IPS-11a (cell line): Measurements from ENCODE around the gene ANKLE2.

Experiments used
- H3K4me3 ChIP-seq: one replicate; pipeline ENCODE4 v1.5.1; 2013; ENCODE audit warnings: low read depth, low read length, control low read depth

The ANKLE2 gene

GRCh38 chr12:132747395-132747794 lies 14.2 kb downstream of the ANKLE2 start:
- H3K4me3 ChIP-seq = no peak overlapping the region

- H3K4me3 ChIP-seq = no peak overlapping the region
Measured at GRCh38 chr12:132746613-132747012, 15.0 kb downstream of the ANKLE2 start.

GRCh38 chr12:132743831-132744230 lies 17.8 kb downstream of the ANKLE2 start:
- H3K4me3 ChIP-seq = no peak overlapping the region

GRCh38 chr12:132741620-132742019 lies 20.0 kb downstream of the ANKLE2 start:
- H3K4me3 ChIP-seq = no peak overlapping the region

DNA sequence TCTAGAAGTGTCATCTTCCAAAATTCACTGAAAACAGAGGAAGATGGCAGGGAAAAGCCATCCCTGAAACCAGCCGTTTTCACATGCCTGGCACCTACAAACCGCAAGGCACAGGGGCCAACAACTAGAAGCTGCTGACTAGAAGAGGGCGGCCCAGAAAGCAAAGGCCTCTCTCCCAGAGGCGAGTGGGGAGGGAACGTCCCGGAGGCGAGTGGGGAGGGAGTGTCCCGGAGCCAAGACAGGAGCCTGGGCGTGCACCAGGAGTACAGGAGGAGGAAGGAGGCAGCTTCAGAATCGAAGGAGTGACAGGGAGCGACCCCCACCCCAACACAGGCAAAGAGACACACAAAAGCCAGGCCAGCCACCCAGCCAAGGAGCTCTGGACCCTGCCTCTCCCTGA lies 21.0 kb downstream of the ANKLE2 start:
- H3K4me3 ChIP-seq = no peak overlapping the region

- H3K4me3 ChIP-seq = no peak overlapping the region
Measured at GRCh38 chr12:132740313-132740646, 21.4 kb downstream of the ANKLE2 start.

GRCh38 chr12:132739600-132740312 lies 21.9 kb downstream of the ANKLE2 start:
- H3K4me3 ChIP-seq = no peak overlapping the region

GRCh38 chr12:132736913-132737312 lies 24.7 kb downstream of the ANKLE2 start:
- no peak overlapping the region for H3K4me3 ChIP-seq

DNA sequence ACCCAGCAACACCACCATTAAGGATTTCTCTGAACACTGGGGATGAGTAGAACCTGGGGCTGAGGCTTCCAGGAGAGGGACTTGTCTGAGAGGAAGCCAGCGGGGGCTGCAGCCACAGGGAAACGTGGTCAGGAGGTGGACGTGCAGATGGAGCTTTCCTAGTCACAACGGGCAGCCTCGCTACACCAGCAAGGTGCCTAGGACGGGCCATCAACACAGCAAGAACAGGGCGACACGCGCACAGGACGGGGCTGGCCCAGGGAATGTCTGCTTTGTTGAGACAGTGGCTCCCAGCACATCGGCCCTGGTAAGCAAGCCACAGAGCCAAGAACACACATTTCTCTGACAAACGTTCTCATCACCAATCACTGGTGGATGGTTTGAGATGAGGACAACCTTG lies 25.3 kb downstream of the ANKLE2 start:
- H3K4me3 ChIP-seq = no peak overlapping the region

GRCh38 chr12:132735496-132735895 lies 26.1 kb downstream of the ANKLE2 start:
- no peak overlapping the region for H3K4me3 ChIP-seq

DNA sequence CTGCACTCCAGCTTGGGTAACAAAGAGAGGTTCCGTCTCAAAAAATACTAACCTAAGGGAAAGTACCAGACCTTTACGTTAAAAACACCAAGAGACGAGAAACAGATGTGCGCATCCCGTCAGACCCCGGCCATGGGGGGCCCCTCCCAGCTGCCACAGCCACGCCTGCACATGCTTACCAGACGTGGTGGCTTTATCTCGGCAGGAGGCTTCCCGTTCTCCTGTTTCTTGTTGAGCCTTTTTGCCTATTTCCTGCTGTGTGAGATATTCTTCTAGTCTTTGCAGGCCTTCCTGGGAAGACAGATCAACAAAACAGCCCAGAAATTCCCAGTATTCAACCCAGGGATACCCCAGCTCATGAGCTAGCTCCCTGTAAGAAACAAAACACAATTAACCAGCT lies 27.4 kb downstream of the ANKLE2 start:
- no peak overlapping the region for H3K4me3 ChIP-seq

DNA sequence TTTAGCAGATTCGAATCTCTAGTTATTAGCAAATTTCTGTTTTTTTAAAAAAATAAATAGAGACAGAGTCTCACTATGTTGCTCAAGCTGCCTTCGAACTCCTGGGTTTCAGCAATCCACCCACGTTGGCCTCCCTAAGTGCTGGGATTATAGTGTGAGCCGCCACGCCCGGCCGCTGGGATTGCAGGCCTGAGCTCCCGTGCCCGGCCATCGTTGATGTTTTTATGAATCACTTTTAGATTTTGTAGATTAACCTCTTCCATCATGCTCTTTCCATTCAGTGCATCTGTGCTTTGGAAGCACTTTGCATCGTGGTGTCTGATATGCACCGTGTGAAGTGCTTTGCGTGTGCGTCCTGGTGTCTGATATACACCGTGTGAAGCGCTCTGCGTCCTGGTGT lies 30.1 kb downstream of the ANKLE2 start:
- H3K4me3 ChIP-seq = no peak overlapping the region

GRCh38 chr12:132730353-132730752 lies 31.3 kb downstream of the ANKLE2 start:
- H3K4me3 ChIP-seq = no peak overlapping the region

- H3K4me3 ChIP-seq = no peak overlapping the region
Measured at GRCh38 chr12:132729541-132730320, 31.9 kb downstream of the ANKLE2 start.

DNA sequence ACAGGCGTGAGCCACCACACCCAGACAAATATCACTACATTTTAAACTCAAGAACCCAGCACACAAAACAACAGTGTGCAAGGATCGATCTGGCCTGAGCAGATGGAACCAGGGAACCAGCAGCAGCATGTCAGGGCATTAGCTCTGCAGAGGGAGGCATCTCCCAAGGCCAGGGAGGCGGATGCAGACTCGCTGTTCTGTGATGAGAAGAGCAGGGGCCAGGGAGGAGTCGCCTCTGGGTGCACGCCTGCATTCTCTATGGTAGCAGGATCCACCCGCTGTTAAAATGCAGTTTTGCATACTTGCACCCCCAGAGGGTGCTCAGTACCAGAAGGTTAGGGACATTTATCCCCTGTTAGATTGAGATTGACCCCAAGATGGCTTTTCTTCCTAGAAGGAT lies 33.1 kb downstream of the ANKLE2 start:
- no peak overlapping the region for H3K4me3 ChIP-seq

DNA sequence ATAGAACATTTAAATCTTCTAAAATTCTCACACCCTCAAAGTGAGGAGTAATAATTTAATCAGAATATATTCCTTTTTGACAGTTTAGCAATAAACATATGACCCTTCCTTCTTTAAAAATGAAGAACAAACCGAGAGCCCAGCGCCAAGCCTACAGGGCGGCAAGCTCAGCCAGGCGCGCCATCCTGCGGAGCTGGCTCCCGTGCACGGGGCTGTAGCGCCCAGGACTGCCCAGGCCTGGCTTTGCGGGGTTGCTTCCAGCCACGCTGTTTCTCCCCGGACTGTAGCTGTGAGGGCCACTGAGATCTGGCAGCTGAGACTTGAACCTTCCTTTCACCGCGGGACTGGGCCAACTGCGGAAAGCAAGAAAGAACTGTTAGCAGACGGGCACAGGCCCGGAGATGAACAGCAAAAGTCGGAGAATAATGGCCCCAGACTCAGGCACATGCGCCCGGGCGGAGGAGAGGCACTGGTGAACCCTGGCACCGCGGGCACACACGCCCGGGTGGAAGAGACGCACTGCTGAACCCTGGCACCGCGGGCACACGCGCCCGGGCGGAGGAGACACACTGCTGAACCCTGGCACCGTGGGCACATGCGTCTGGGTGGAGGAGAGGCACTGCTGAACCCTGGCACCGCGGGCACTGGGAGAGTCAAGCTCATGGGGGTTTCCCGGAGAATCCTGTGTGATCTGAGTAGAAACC lies 34.4 kb downstream of the ANKLE2 start:
- H3K4me3 ChIP-seq = no peak overlapping the region

DNA sequence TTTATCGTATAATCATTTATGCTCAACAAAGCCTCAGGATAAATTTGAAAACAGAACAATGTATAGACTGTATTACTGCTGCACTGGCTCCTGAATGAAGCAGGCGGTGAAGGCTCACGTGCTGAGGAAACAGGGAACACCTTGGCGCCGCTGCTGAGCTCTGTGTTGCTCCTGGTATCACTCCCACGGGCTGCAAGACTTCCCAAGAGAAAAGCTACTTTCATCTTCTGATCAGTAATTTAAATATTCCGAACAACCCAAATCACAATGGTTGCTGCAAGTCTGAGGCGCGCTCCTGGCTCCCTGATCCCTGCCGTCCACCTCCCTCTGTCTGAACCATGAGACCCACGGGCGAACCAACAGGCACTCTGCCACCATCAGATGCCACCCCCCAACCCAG lies 35.2 kb downstream of the ANKLE2 start:
- no peak overlapping the region for H3K4me3 ChIP-seq

- no peak overlapping the region for H3K4me3 ChIP-seq
Measured at GRCh38 chr12:132724506-132725241, 37.0 kb downstream of the ANKLE2 start.

DNA sequence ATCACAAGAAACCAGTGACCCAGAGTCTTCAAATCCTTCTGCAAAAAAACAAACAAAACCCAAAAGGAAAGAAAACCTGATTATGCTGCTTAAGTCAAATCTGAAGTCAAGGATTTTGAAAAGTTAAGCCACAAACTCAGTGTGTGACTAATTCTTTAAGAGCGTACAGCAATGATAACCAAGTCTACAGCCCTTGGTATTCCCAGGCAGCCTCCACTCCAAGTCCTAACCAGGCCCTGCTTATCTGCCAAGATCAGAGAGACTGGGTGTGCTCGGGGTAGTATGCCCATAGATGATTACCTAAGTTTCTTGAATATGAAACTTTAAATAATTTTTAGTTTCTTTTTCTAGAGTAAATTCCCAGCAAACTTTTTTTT lies 37.9 kb downstream of the ANKLE2 start:
- no peak overlapping the region for H3K4me3 ChIP-seq

DNA sequence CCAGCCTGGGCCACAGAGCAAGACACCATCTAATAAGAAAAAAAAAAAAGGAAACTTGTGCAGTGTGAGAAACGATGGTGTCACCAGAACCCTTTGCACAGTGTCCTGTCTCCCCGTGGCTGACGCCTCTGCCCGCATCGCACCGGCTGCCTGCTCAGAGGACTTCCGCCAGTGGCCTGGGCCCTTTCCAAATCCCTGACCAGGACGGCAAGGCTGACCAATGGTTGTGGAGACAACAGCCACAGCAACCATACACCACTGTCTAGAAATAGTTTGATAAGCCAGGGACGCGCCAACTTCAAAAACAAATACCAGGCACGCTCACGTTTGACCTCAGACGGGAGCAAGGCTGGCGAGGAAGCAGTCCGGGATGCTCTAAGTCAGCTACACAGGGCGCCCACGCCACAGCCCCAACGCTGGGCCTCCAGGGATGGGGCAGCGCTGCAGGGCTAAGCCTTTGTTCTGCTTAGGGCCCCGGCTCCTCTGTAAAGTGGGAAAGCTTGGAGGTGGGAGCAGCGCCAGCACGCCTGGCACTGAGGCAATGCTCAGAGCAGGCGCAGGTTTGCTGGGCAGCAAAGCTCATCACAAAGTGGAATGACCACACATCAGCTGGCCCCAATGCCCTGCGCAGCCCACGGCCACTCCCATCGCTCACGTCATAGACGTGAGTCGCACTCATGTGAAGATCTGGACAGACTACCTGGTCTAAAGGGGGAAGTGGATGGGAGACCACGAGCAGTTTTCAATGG lies 38.4 kb downstream of the ANKLE2 start:
- H3K4me3 ChIP-seq = no peak overlapping the region
